Transverse colon (tissue), 3 donors: ENCODE data around the gene CHPF2.

ENCODE experiments used
- CTCF ChIP-seq, 5 experiments: fragments of 200-600 bp in 3 of 5; fragments of 450-650 bp in 2 of 5; sonication (generic) in 3 of 5; IDR thresholded peaks; 1 replicate in 2 of 5; 2 replicates in 3 of 5; pipeline ENCODE4 v1.5.1; 2016 to 2017; ENCODE audit warnings: antibody characterized with exemption in 5 of 5, inconsistent platforms in 3 of 5, mild to moderate bottlenecking in 2 of 5, moderate library complexity in 1 of 5
- POLR2A ChIP-seq: fragments of 450-650 bp; IDR thresholded peaks from one replicate; pipeline ENCODE4 v1.6.1; 2016; ENCODE audit warnings: antibody characterized with exemption, mild to moderate bottlenecking, moderate library complexity

- no peak for TF ChIP-seq CTCF (IDR thresholded peaks at IDR 0.05)
- TF ChIP-seq POLR2A, result no peak
Measured at GRCh38 chr7:151197932-151198331, 34.4 kb upstream of the CHPF2 start.
